Inflammatory macrophage (primary cell): ENCODE measurements around the gene UBASH3B.
A peak's percentile ranks its signal among the peaks of the same experiment; 100 is the strongest.

ENCODE experiments used
- DNase-seq, 2 donors: peaks; one replicate each; pipeline ENCODE4 v3.0.0-alpha.2; 2020 to 2022

UBASH3B gene

DNA sequence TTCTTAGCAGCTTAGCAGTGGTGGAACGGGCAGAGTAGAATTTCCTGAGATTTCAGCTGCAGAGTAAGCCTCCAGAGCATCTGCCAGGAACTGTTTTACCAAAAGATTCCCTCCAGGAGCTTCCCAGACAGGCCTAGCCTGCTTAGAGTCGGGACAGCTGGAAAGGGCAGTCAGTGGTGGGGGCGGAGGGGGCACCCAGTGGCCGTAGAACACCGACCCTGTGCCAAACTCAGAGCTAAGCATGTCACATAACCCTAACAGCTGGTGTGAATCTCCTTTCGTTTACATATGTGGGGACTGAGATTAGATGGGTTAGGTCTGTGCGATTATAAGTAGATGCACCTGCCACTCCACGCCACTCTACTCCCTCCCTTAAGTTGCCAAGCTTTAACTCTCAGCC is 102.8 kb downstream of the UBASH3B start:
- no peak for DNase-seq

DNA sequence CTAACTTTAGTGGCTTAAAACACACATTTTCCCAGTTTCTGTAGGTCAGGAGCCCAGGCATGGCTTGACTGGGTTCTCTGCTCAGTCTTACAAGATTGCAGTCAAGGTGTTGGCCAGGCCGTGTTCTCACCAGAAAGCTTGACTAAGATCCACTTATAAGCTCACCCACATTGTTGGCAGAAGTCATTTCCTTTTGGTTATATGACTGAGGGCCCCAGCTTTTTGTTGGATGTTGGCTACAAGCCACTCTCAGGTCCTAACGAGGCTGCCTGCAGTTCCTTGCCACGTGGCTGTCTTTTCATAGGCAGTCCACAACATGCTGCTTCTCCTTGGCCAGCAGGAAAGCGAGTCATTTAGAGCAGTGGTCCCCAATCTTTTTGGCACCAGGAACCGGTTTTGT is 103.5 kb downstream of the UBASH3B start:
- no peak for DNase-seq

GRCh38 chr11:122763108-122763507 is 107.6 kb downstream of the UBASH3B start:
- DNase-seq: no peak

DNA sequence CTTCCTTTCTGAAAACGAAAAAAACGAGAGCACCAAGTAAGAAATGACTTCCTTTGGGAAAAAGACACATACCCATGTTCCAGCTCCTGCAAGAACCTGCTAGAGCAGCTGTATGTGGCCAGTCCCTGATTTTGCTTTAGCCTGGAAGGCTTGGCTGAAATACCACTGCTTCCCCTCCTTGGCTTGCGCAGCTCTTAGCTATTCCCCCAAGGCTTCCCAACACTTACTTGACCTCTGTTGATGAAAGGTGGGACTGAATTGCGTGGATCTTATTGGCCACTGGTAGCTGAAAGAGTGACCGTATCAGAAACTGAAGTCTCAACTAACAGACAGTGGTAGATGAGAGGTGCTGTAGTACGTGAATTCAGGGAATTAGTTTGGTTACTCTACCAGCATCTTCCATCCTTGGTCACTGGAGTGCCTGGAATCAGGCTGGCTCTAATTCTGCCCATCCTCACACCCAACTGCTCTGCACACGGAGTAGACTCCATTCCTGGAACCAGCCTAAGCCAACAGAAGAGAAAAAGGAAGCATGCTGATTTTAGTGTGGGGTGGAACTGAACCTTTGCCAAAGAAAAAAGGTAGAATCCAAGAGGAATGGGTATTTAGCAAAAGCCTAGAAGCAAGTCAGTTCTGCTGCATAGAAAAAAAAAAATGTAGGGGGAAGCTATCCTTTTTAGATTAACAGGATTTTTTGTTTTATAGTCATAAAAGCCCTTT is 109.0 kb downstream of the UBASH3B start:
- DNase-seq: no peak

DNA sequence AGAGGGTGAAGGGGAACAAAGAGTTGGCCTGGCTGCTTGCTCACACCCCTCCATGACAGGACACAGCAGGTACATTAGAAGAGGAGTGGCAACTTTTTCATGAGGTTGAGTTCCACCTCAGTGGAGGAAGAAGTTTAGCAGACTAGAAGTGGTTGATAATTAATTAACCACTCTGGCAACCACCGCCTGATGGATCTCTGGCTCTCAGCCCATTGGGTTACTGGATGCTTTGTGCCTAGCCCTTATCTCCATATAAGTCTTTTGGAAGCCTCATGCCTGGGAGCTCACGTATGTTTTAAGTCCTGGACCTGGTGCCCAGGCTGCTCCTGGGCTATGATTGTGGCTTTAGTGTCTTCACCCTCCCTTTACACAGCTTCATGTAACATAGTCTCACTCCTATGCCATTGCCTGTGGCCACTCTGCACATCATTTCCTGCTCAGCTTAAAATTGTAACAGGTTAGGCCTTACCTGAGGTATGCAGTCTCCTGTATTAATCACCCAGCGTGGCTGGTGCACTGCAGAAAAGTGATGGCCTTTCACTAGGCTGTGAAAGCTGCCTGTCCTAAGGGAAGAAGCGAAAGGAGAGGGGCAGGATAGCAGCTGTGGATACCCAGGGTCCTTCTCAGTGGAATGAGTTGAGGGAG is 110.1 kb downstream of the UBASH3B start:
- no peak for DNase-seq

GRCh38 chr11:122769126-122769780 is 113.7 kb downstream of the UBASH3B start:
- no peak for DNase-seq

DNA sequence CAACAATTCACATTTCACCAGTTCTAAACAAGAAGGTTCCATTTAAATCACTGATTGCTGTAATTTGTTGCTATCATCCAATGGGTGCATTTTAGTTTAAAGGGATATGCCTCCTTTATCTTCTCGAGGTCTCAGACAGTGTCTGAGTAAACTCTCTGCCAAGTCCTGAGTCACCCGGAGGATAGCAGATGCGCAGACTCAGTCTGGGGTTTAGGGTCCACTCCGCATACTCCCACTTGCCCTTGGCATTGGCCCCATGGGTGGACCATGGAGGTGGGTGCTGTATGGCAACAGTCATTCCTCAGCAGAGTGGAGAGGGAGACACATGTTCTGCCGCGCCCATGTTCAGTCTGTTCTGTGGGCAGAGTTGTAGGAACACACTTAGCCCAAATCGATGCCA is 117.4 kb downstream of the UBASH3B start:
- no peak for DNase-seq

GRCh38 chr11:122773781-122774266 is 118.3 kb downstream of the UBASH3B start:
- no peak for DNase-seq

- peak; percentile 61 to 65 for DNase-seq
Observed at GRCh38 chr11:122775675-122776271, 120.3 kb downstream of the UBASH3B start.

DNA sequence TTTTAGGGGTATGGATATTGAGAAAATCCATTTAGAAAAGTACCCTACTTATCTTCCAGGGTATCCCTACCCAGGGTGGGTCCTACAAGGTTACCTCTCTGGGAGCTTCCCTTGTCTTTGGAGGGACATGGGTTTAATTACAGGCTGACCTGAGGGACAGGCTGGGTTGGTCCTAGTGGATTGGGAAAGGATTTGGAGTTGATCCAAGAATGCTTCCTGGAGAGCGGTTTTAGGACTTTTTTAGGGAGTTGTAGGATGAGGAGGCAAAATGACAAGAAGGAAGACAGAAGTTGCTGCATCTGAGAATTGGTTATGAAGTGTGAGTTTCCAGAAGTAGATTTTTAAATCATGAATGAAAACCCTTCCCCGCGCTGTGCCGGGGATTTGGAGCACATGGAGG is 121.0 kb downstream of the UBASH3B start:
- no peak for DNase-seq

GRCh38 chr11:122777343-122777742 is 121.8 kb downstream of the UBASH3B start:
- no peak for DNase-seq

DNA sequence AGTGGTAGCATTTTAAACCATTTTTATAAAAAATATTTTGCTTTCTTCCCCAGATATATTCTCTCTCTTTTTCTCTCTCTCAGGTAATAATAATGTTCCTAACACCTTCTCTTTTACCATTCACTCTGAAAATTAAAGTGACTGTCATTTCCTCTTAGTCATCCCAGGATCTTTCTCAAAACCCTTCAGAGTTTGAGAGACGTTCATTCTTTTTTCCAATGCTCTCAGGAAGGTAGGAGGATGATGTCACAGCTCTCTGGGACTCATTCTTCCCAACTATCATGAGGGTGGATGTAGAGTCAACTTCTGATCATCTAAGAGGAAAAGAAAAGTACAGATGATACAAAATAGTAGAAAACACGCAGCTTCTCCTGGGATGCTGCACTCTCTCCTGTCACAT is 122.6 kb downstream of the UBASH3B start:
- no peak for DNase-seq

GRCh38 chr11:122779047-122779629 is 123.6 kb downstream of the UBASH3B start:
- DNase-seq: peak; percentile 84

DNA sequence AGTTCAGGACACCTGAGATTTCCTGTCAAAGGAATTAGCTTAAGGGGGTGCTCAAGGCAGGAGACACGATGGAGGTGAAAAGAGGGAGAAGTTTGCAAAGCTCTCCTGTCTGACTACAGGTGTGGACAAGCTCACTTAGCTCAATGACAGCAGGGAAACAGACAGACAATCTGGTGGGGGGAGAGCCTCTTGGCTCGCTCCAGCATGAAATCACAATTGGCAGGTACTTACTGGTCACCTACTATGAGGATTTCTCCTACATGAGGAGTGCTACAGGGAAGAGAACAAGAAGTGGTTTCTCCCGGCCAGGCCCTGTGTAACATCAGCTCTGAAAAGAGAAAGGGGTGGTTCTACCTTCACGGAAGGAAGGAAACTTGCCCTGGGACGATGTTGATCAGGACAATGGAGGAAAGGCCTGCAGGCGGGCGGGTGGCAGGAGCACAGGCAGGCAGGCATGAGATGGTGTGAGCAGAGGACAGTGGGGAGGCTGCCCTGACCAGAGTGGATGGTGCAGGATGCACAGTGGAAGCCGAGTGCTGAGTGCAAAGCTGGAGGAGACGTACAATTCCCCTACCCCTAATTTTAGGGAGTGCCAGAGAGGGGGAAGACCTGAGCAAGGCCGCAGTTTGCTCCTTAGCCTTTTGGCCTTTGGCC is 124.9 kb downstream of the UBASH3B start:
- DNase-seq: no peak

GRCh38 chr11:122781378-122782195 is 126.1 kb downstream of the UBASH3B start:
- DNase-seq: peak; percentile 79 to 86

GRCh38 chr11:122782222-122782621 is 126.7 kb downstream of the UBASH3B start:
- peak; percentile 70 to 71 for DNase-seq

- no peak for DNase-seq
Observed at GRCh38 chr11:122784325-122784955, 128.9 kb downstream of the UBASH3B start.

DNA sequence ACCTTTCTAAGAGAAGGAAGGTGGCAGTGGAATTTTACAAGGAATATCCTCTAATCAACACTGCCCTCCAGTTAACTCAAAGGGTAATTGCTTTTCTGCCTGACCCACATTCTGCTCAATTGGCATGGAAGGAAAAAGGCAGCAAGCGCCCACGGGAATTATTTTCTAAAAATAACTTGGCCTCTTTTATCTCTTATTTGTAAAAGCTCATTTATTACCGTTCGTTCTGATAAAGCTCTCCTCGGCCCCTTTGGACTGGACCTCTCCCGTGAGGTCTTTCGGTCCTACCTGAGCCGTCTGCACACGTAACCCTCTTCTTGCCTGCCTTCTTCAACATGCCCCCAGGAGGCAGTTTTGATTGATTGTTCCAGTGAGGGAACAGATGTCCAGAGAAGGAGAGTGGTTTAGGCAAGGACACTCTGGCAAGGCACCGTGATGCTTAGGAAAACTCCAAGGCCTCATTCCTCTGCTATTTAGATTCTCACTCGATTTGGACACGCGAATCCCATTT is 129.6 kb downstream of the UBASH3B start:
- DNase-seq: no peak

DNA sequence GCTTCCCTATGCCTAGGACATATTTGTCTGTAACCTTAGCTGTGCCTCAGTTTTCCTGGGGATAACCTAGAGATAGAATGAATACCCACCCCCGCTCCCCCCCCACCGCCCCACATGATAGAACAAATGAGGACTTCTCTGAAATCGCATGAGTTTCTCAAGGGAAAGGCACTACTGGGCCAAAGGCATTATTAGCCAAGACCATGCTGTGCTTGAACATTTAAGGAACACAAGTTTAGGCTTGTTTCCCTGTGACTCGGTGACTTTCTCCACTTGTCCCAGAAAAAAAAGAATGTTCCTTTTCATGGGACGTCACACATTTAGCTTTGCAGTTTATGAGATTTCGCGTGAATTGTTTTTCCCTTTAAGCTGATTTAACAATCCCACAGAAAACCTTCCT is 131.4 kb downstream of the UBASH3B start:
- peak; percentile 74 to 77 for DNase-seq

DNA sequence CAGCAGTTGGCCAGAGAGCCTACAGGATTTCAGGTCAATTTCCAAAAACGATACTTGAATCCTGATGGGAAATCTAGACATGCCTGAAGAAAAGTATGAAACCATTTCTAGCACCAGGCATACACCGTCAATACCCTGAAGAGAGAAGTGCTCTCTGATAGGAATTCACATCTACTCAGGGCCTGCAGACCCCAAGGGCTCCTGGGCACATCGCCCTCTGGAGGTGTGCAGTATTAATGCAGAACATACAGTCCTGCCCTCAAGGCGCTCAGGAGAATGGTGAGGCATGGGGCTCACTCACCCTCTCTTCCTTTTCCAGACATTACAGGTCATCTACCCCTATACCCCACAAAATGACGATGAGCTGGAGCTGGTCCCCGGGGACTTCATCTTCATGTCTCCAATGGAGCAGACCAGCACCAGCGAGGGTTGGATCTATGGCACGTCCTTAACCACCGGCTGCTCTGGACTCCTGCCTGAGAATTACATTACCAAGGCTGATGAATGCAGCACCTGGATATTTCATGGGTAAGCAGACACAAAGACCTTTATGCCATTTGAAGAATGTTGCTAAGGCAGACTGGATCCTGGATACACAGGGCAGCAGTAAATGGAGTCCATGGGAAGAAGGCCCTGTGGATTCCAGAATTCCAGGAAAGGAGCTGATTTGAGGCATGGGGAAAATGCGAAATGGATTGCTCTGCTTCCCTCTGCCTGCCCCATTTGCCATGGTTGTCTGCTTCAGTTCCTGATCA is 133.4 kb downstream of the UBASH3B start:
- no peak for DNase-seq
